Activated T-helper 1 cell treated with anti-CD3 and anti-CD28 coated beads, Interleukin-12 subunit alpha, Interleukin-12 subunit beta, Interleukin-2, Interleukin-4 antibody, amounts not matched to agents 30 ng/mL and 10 ng/mL and 1 ng/mL, durations not matched to agents 14 hours and 24 hours and 36 hours (primary cell): Measurements from ENCODE around the gene FBLN1. TPM values are rescaled to one million over a fixed set of nuclear protein-coding genes. Genes with fewer than 3 reads are reported as not detected.
"Not testable (repeated sequence)": the region's sequence is repeated elsewhere in the genome, so short reads cannot be mapped to it uniquely, and the experiment has no call there.

Experiments
- DNase-seq: peaks from one replicate; pipeline ENCODE4 v3.0.0; 2021; ENCODE audit warnings: low spot score
- H3K27ac Mint-ChIP-seq: one replicate; pipeline ENCODE4 v1.8.0; 2021; ENCODE audit warnings: mild to moderate bottlenecking, mixed read lengths
- H3K27me3 Mint-ChIP-seq: one replicate; pipeline ENCODE4 v1.8.0; 2022; ENCODE audit warnings: mild to moderate bottlenecking, moderate library complexity, mixed read lengths; ENCODE audit not compliant: insufficient read depth
- H3K36me3 Mint-ChIP-seq: one replicate; pipeline ENCODE4 v1.8.0; 2021; ENCODE audit warnings: low read depth, mixed read lengths
- H3K4me1 Mint-ChIP-seq: one replicate; pipeline ENCODE4 v1.8.0; 2021; ENCODE audit warnings: low read depth, mixed read lengths
- H3K4me3 Mint-ChIP-seq: one replicate; pipeline ENCODE4 v1.8.0; 2021; ENCODE audit warnings: mild to moderate bottlenecking, moderate library complexity, mixed read lengths
- H3K9me3 Mint-ChIP-seq: one replicate; pipeline ENCODE4 v1.8.0; 2021; ENCODE audit warnings: mixed read lengths
- intact Hi-C: fragments of 100-400 bp; cut with micrococcal nuclease; formaldehyde crosslinking; loops from one replicate; pipeline ENCODE4 v1.15.1; 2024
- total RNA-seq: library from RNA; stranded (reverse); gene quantifications from 2 replicates; pipeline ENCODE4 v1.2.3, GENCODE V29; 2022

Gene FBLN1
- total RNA-seq, 1 donor from 2014 or later = not detected

DNA sequence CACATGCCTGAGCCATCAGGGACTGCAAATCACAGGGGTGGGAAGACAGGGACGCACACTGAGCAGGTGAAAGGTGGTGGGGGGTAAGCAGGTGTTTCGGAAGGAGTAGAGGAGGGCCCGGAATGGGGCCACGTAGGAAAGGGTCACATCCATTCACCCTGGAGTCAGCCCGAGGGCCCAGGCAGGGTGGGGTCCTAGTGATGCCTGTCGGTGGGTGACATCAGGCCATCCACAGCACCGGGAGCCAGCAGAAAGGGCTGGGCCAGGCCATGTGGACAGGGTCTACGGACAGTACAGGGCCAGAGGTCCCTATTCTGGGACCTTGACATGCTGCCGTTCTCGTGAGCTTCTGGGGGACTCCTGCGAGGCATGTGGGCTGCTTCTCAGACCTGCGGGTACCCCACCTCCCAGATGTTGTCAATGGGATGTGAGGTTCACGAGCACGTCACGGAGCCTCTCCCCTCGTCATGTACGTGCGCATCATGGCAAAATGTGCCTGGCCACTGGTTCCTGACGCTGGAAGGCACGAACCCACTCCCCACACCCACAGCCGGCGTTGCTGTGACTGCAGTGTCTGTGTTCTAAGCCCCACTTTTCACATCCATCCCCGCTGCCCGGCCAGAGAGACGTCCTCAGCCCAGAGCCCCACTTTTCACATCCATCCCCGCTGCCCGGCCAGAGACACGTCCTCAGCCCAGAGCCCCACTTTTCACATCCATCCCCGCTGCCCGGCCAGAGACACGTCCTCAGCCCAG is 84.1 kb downstream of the FBLN1 start:
- intact Hi-C loops = no loop called here
- Mint-ChIP-seq H3K27me3 (peaks cover 2% of the 10 kb centered on the region), H3K4me3 (no peak overlapping the region), H3K4me1 (peaks cover 4% of the 10 kb centered on the region), H3K9me3 (no peaks in the 10 kb centered on the region), H3K27ac (no peak overlapping the region), H3K36me3 (no peaks in the 10 kb centered on the region)
- no peak for DNase-seq

DNA sequence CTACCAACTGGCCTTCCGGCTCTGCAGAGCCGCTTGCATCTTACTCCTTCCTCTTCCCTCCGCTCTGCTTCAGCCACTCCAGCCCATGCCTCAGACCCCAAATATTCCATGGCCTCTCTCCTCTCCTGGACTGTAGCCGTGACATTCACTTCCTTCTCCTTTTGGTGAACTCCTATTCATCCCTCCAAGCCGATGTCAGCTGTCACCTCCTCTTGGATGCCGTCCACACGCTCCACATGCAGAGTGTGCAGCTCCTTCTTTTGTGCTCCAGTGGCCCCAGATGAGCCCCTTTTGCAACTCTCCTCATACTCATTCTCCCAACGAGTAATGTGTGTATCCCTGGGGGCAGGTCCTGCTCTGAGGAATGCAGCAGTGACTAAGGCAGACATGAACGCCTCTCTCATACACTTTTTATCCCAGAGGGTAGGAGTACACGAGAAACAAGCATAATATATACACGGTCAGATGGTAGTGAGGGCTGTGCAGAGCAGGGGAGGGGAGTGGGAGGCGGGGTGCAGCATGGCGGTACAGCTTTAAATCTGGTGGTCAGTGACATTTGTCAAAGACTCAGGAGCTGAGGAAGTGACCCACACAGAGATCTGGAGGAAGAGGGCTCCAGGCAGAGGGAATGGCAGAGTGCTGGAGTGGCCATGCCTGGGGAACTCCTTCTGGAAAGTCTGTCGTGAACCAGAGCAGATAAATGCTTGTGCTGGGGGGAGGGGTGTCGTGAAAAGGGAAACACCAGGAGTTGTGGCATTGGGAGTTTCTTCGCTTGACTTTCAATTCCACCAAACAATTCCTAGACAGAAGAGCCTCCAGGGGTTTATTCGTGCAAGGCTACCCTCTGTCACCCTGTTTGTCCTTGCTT is 85.2 kb downstream of the FBLN1 start:
- Mint-ChIP-seq H3K4me1 (peaks cover 4% of the 10 kb centered on the region), H3K27ac (no peak overlapping the region), H3K4me3 (no peak overlapping the region)

DNA sequence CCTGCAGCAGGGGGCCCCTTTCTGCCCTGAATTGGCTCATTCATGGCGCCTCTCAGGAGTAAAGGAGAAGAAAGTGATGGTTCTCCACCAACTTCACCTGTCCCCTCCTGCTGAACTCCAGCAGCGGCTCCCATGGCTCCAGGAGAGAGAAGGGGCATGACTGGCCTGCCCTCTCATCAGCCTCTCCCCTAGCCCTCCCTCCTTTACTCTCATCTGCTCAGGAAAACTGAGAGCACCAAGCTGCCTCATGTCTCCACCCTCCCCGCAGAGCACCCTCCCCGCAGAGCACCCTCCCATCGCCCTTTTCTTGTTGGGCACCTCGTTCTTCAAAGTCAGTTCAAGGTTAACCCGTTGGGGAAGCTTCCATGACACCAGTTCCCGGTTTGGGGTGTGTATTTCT is 86.9 kb downstream of the FBLN1 start:
- no peaks in the 10 kb centered on the region for H3K9me3 Mint-ChIP-seq
- H3K36me3 Mint-ChIP-seq = no peaks in the 10 kb centered on the region
- H3K27ac Mint-ChIP-seq = no peak overlapping the region
- peaks cover 2% of the 10 kb centered on the region for H3K27me3 Mint-ChIP-seq
- no peak for DNase-seq
- intact Hi-C loops = no loop called here
- H3K4me3 Mint-ChIP-seq = no peak overlapping the region
- no peaks in the 10 kb centered on the region for H3K4me1 Mint-ChIP-seq

More for the DNA sequence above, 85.2 kb downstream of the FBLN1 start:
- Mint-ChIP-seq H3K36me3 (no peaks in the 10 kb centered on the region), H3K27me3 (peaks cover 2% of the 10 kb centered on the region), H3K9me3 (no peaks in the 10 kb centered on the region)
- DNase-seq = no peak
- intact Hi-C loops = no loop called here

DNA sequence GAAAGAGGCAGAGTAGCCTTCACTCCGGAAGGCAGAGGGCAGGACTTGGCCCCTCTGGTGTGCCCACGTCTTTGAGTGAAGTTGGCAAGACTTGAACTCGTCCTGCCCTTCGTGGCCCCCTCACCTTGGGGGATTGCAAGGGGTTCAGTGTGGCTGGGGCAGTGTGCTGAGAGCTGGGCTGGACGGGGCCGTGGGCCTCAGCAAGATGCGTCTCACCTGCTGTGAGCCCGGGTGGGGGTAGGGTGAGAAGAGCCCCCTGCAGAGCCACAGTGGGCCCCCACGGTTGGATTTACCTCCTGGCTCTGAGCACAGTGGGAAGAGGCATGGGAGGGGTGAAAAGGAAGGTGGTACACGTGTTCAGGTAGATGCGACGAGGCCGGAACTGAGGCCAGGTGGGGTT is 87.6 kb downstream of the FBLN1 start:
- H3K27me3 Mint-ChIP-seq = peaks cover 2% of the 10 kb centered on the region
- H3K36me3 Mint-ChIP-seq = no peaks in the 10 kb centered on the region
- no peak overlapping the region for H3K27ac Mint-ChIP-seq
- H3K9me3 Mint-ChIP-seq = no peaks in the 10 kb centered on the region
- intact Hi-C loops = no loop called here
- H3K4me1 Mint-ChIP-seq = no peaks in the 10 kb centered on the region
- no peak for DNase-seq
- H3K4me3 Mint-ChIP-seq = no peak overlapping the region

DNA sequence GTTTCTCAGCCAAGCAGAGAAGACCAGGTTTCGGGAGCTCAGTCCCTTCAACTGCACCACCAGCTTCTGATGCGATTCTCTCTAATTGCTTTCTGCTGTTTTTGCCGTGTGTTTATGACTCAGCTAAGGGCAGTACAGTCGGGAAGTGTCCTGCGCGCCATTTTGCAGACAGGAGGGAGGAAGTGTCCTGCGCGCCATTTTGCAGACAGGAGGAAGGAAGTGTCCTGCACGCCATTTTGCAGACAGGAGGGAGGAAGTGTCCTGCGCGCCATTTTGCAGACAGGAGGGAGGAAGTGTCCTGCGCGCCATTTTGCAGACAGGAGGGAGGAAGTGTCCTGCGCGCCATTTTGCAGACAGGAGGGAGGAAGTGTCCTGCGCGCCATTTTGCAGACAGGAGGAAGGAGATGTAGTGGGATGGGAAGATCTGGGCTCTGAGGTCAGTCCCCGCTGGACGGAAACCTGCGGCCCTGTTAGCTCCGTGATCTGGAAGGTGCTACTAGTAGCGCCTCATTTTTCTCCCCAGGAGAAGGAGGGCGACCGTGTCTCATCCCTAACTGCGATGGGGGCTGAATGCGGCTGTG is 89.0 kb downstream of the FBLN1 start:
- intact Hi-C loops = not testable (repeated sequence)

DNA sequence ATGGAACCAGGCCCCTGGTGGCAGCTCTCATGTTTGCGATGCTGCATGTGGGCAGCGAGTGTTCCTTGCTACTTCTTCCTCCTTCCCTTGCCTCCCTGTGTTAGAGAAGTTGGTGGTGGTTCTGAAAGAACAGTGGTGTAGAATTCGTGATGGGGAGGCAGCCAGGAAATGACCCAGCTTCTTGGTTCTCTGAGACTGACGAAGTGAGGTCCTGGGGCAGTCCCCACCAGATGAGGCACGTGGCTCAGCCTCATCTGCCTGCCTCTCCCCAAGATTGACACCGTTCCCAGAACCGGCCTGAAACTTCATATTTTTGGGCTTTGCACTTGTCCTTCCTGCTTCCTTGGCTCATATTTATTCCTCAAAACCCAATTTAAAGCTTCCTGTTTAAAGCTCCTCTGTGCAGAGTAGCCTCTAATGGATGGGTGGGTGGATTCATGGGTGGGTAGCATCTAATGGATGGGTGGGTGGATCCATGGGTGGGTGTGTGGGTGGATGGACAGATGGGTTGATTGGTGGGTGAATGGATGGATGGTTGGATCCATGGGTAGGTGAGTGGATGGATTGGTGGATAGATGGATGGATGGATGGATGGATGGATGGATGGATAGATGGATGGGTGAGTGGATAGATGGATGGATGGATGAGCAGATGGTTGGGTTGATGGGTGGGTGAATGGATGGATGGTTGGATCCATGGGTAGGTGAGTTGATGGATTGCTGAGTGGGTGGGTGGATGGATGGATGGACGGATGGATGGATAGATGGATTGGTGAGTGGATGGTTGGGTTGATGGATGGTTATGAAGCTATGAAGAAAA is 91.6 kb downstream of the FBLN1 start:
- intact Hi-C loops = no loop called here
- H3K4me1 Mint-ChIP-seq = no peaks in the 10 kb centered on the region

More for the DNA sequence above, 89.0 kb downstream of the FBLN1 start:
- H3K4me3 Mint-ChIP-seq, DNase-seq, H3K9me3 Mint-ChIP-seq, H3K27me3 Mint-ChIP-seq, H3K36me3 Mint-ChIP-seq, H3K27ac Mint-ChIP-seq, H3K4me1 Mint-ChIP-seq: not testable (repeated sequence)

DNA sequence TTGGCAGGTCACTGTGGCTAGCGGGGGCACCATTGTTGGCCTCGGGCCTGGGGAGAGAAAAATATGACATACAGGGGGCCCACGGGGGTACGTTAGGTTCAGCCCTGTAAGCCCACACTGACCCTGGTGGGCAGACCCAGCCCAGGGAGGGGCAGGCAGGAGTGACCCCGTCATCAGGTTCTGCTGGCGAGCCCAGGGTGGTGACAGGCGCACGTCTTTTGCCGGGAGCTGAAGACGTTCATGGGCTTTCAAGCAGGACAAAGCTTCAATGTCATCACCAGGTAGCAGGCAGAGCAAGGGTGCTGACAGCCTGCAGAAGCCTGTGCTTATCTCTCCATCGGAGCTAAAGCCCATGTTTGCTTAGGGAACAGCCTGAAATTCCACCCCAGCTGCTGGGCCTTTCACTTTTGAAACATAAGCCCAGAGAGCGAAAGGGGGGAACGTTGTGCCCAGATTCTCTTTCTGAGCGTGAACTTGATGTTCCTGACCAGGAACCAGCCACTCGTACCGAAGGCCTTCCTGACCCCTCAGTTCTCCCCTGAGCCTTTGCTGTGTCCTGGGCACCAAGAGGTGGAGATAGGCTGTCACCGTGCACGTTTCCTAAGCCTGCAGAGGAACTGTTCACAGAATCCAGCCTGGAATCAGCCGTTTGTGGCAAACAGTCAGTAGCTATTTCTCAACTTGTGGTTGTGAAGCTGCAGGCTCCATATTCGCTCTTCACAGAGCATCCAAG is 94.9 kb downstream of the FBLN1 start:
- peaks cover 3% of the 10 kb centered on the region for H3K9me3 Mint-ChIP-seq
- H3K4me3 Mint-ChIP-seq = no peak overlapping the region
- intact Hi-C loops = no loop called here
- H3K36me3 Mint-ChIP-seq = no peaks in the 10 kb centered on the region
- no peaks in the 10 kb centered on the region for H3K4me1 Mint-ChIP-seq
- H3K27ac Mint-ChIP-seq = no peak overlapping the region
- H3K27me3 Mint-ChIP-seq = peaks cover 8% of the 10 kb centered on the region
- no peak for DNase-seq

More for the DNA sequence above, 91.6 kb downstream of the FBLN1 start:
- no peaks in the 10 kb centered on the region for H3K36me3 Mint-ChIP-seq
- H3K27me3 Mint-ChIP-seq = peaks cover 6% of the 10 kb centered on the region
- peaks cover 3% of the 10 kb centered on the region for H3K9me3 Mint-ChIP-seq
- H3K4me3 Mint-ChIP-seq = no peak overlapping the region
- no peak for DNase-seq
- no peak overlapping the region for H3K27ac Mint-ChIP-seq

DNA sequence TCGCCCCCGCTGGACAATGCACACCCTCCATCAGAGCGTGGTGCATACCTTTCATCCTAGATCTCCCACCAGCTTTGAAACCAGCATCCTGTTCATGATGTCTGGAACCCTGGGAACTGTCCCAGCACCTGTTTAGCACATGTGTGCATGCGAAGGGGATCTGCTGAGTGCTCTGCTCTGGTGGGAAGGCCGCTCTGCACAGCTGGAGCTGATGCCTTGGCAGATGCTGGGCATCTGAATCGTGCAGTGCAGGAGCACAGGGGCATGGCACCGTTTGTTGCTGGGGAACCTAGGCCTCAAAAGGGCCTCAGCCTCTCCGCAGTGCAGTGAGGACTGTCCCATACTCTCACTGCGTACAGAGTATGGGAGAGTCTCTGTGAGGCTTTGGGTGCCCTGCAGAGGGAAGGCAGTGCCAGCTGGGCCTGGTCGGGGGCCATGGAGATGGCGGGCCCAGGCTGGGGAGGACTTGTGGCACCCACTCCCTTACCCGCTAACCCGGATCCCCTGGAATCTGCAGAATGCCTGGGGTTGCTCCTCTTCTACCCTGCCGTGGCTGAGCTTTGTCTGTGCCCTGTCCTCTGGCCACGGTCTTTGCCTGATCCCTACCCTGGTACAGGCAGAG is 96.0 kb downstream of the FBLN1 start:
- H3K36me3 Mint-ChIP-seq = no peaks in the 10 kb centered on the region
- no peaks in the 10 kb centered on the region for H3K4me1 Mint-ChIP-seq
- intact Hi-C loops = no loop called here
- no peak for DNase-seq
- peaks cover 8% of the 10 kb centered on the region for H3K27me3 Mint-ChIP-seq
- H3K27ac Mint-ChIP-seq = no peak overlapping the region
- H3K9me3 Mint-ChIP-seq = peaks cover 3% of the 10 kb centered on the region
- no peak overlapping the region for H3K4me3 Mint-ChIP-seq

DNA sequence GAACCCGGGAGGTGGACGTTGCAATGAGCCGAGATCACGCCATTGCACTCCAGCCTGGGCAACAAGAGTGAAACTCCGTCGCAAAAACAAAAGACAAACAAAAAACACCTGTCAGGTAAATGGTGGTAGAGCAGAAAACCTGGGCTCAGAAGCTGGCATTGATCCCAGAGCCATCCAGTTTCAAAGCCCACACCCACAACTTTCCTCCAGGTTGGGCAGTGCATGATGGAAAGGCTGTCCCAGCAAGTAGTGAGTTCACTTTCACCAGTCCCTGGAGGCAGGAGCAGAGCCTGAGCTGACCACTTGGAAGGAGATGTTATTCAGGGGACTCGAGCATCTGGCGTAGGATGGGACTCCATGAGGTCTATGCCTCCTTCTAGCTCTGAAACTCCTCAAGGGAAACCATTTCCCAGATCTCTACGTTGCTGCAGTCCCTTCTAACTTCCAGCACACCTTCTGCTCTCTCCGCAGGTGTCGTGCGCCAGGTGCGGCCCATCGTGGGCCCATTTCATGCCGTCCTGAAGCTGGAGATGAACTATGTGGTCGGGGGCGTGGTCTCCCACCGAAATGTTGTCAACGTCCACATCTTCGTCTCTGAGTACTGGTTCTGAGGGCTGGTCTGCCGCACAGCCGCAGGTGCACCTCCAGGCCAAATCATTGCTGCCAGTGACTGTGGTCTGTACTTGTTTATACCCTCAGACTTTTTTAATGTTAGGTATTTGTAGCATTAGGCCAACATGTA is 97.3 kb downstream of the FBLN1 start:
- peaks cover 8% of the 10 kb centered on the region for H3K27me3 Mint-ChIP-seq
- DNase-seq = no peak
- H3K4me1 Mint-ChIP-seq = no peaks in the 10 kb centered on the region
- H3K27ac Mint-ChIP-seq = no peak overlapping the region
- H3K9me3 Mint-ChIP-seq = peaks cover 3% of the 10 kb centered on the region
- intact Hi-C loops = no loop called here
- no peaks in the 10 kb centered on the region for H3K36me3 Mint-ChIP-seq
- no peak overlapping the region for H3K4me3 Mint-ChIP-seq

DNA sequence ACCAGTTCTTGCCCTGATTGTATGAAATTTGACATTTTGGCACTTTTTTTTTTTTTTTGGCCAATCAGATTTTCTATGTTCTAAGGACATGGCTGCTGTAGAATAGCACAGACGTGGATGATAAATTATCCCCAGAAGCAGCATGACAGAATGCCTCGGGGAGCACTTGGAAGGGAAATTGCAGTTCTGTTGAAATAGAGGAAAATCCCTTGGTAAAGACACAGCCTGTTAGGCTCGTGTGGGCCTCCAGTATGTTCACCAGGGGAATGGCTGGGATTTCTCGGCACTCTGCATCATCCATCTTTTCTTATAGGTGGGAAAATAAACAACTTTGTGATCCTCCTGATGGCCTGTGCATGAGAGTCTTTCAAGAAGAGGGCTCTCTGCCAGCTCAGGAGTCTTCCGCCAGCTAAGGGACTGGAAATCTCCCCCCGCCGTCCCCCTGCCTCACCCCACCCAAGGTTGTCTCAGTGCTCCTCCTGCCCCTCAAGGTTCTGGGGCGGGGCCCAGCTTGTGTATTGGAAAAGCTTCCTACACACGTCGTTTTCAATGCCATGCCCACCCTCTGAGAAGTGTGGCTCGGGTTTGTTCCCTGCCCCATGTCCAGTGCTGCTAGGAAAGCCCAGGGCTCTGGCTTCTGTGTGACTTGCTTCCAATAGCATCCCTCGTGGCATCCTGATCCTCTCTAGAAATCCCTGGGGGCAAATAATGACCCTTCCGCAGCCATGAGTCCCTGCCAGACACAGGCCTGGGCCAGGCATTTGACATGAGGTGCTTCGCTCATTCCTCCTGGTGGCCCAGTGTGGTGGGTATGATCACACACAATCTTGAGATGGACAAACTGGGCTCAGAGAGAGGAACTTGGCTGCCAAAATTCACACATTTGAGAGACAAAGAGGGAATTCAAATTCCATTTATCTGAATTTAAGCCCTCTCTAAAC is 98.4 kb downstream of the FBLN1 start:
- Mint-ChIP-seq H3K36me3 (no peaks in the 10 kb centered on the region), H3K4me3 (no peak overlapping the region), H3K27me3 (peaks cover 8% of the 10 kb centered on the region), H3K27ac (no peak overlapping the region), H3K9me3 (no peaks in the 10 kb centered on the region), H3K4me1 (no peaks in the 10 kb centered on the region)
- DNase-seq = no peak
- intact Hi-C loops = no loop called here
